IgD-negative memory B cell (primary cell): ENCODE data around the gene ALDH1A1. TPM values are rescaled to one million over a fixed set of nuclear protein-coding genes. Genes with fewer than 3 reads are reported as not detected.
"Not testable (repeated sequence)": the region's sequence is repeated elsewhere in the genome, so short reads cannot be mapped to it uniquely, and the experiment has no call there.

ENCODE experiments used
- H3K27ac Mint-ChIP-seq, 3 donors: one replicate each; pipeline ENCODE4 v1.8.0; 2020 to 2022; ENCODE audit warnings: mild to moderate bottlenecking in 3 of 3, mixed read lengths in 3 of 3, moderate library complexity in 1 of 3
- H3K27me3 Mint-ChIP-seq: one replicate; pipeline ENCODE4 v1.8.0; 2021; ENCODE audit warnings: mixed read lengths
- H3K36me3 Mint-ChIP-seq: one replicate; pipeline ENCODE4 v1.8.0; 2020; ENCODE audit warnings: mild to moderate bottlenecking, mixed read lengths
- H3K4me1 Mint-ChIP-seq, 3 donors: one replicate each; pipeline ENCODE4 v1.8.0; 2020 to 2022; ENCODE audit warnings: mixed read lengths in 3 of 3, mild to moderate bottlenecking in 1 of 3
- H3K4me3 Mint-ChIP-seq, 4 donors: one replicate each; pipeline ENCODE4 v1.8.0; 2020 to 2022; ENCODE audit warnings: mild to moderate bottlenecking in 4 of 4, mixed read lengths in 4 of 4, moderate library complexity in 3 of 4
- H3K9me3 Mint-ChIP-seq, 3 donors: one replicate each; pipeline ENCODE4 v1.8.0; 2020 to 2021; ENCODE audit warnings: mixed read lengths in 3 of 3, mild to moderate bottlenecking in 1 of 3
- polyA plus RNA-seq: library from polyadenylated mRNA; unstranded; fragments of 300-500 nt; fragmentation: Illumina TruSeq; gene quantifications from one replicate; pipeline ENCODE4 v1.2.3, GENCODE V29; 2021

ALDH1A1 gene
- polyA plus RNA-seq, 1 donor from 2014 or later, result 0.10 TPM

DNA sequence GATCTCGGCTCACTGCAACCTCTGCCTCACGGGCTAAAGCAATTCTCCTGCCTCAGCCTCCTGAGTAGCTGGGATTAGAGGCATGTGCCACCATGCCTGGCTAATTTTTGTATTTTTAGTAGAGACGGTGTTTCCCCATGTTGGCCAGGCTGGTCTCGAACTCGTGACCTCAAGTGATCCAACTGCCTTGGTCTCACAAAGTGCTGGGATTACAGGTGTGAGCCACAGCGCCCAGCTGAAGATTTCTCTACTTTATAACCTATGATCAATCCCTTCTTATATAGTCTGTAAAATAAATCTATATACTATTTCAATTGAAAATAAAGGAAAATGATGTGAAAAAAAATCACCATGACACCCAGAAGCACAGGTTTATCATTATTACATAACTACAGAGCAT is 13.3 kb downstream of the ALDH1A1 start:
- not testable (repeated sequence) for H3K27ac Mint-ChIP-seq

DNA sequence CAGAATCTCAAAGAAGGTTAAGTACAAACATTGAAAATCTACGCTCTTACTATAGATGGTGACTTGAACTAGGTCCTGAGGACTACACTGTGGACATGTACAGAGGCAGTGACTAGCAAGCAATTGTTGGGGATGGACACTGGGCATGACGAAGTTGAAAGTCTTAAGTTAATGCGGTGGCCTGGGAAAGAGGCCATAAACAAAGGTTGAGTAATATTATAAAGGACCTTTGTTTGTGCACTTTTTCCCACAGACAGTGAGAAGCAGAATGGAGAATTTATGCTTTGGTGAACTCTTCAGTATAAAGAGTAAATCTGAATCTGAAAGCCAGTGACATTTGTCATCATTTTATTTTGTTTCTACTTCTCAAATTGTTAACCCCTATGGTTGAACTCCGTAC is 15.3 kb downstream of the ALDH1A1 start:
- no peak overlapping the region for H3K4me3 Mint-ChIP-seq
- no peaks in the 10 kb centered on the region for H3K36me3 Mint-ChIP-seq
- no peaks in the 10 kb centered on the region for H3K9me3 Mint-ChIP-seq
- peaks cover 0 to 2% (median 0%) of the 10 kb centered on the region in 3 donors for H3K4me1 Mint-ChIP-seq
- H3K27me3 Mint-ChIP-seq, result peaks cover 1% of the 10 kb centered on the region
- no peak overlapping the region for H3K27ac Mint-ChIP-seq

More for the DNA sequence above, 13.3 kb downstream of the ALDH1A1 start:
- H3K4me3 Mint-ChIP-seq, H3K36me3 Mint-ChIP-seq, H3K4me1 Mint-ChIP-seq, H3K9me3 Mint-ChIP-seq, H3K27me3 Mint-ChIP-seq: not testable (repeated sequence)

DNA sequence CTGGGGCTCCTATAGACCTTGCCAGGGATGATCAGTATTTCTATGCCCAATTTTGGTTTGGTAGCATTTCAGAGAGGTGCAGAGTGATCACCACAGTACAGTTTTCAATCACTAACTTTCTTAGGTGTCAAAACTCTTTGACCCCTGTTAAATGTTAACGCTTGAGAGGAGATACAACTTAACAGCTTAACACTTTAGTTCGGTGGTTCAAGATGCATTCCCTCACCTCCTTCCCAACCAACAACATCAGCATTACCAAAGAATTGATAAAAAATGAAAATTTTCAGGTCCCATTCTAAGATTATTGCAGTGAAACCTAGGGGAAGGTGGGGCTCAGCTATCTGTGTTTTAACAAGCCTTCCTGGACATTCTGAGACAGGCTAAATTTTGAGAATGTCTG is 16.2 kb downstream of the ALDH1A1 start:
- Mint-ChIP-seq H3K27ac (no peak overlapping the region), H3K9me3 (no peaks in the 10 kb centered on the region), H3K27me3 (no peaks in the 10 kb centered on the region), H3K4me3 (no peak overlapping the region), H3K4me1 (peaks cover 0 to 2% (median 0%) of the 10 kb centered on the region in 3 donors), H3K36me3 (no peaks in the 10 kb centered on the region)

DNA sequence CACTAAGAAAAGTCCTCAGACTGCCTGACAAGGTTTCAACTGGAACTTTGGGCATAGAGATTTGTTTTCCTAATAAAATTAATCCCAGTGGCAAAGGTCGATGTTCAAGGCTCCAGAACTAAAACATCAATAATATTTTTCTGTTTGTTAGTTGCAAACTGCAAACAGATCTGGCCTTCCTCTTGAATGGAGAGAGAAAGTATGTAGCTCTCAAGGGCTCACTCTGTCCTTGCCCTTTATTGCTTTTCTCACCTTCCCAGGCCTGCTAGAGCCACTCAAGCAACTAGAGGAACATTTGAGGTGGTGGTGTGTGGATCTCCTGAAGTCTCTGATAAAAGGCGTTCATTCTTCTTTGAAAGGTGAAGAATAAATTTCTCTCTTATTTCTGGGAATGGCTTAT is 16.6 kb downstream of the ALDH1A1 start:
- Mint-ChIP-seq H3K27me3 (no peaks in the 10 kb centered on the region), H3K4me1 (peaks cover 0 to 2% (median 0%) of the 10 kb centered on the region in 3 donors), H3K4me3 (no peak overlapping the region), H3K27ac (no peak overlapping the region), H3K9me3 (no peaks in the 10 kb centered on the region), H3K36me3 (no peaks in the 10 kb centered on the region)

DNA sequence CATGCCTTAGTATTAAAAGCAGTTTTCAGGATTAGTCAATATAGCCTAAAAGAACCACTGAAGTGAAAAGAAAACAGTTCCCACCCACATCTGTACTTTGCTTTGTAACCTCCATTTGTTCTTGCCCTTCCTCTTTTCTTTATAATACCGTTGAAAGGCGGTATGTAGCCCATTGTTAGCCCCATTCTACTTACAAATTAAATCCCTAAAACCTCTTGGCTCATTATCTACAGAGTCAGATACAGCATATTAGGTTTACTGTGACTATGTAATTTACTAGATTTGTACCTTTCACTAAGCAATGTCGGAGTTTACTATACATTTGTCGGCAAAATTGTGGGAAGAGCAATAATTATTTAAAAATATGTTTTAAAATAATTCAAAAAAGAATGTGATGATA is 17.3 kb downstream of the ALDH1A1 start:
- Mint-ChIP-seq H3K27me3 (no peaks in the 10 kb centered on the region), H3K4me3 (no peak overlapping the region), H3K36me3 (no peaks in the 10 kb centered on the region), H3K9me3 (no peaks in the 10 kb centered on the region), H3K27ac (no peak overlapping the region), H3K4me1 (peaks cover 0 to 2% (median 0%) of the 10 kb centered on the region in 3 donors)

DNA sequence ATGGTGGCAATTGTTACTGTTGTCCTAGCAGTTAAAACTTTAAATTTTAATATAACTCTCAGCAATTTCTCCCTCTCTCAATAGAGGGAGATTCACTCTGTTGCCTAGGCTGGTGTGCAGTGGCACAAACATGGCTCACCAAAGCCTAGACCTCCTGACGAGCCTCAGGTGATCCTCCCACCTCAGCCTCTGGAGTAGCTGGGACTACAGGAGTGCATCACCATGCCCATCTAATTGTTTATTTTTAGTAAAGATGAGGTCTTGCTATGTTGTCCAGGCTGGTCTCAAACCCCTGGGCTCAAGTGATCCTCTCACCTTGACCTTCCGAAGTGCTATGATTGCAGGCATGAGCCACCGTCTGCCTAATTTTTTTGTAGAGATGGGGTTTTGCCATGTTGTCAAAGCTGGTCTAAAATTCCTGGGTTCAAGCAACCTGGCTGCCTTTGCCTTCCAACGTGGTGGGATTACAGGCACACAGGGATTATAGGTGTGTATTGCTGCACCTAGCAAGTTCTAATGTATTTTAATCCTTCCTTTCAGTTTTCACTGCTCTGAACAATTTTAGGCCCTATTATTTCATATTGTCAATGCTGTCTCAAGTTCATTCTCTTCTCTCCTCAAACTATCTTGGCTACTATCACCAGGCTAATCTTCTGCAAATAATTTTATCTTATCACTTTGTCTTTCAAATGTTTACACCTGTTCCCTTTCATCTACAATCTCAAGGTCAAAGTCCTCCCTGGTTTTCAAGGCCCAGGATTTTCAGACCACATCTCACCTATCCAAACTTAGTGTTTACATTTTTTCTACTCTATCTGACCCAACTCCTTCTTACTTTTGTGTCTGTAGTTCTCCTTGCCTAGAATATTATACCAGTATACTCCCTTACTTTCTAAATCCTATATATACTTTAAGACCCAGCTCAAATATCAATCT is 18.9 kb downstream of the ALDH1A1 start:
- Mint-ChIP-seq H3K27ac (no peak overlapping the region), H3K4me3 (no peak overlapping the region), H3K36me3 (no peaks in the 10 kb centered on the region), H3K4me1 (peaks cover 0 to 2% (median 0%) of the 10 kb centered on the region in 3 donors), H3K27me3 (no peaks in the 10 kb centered on the region), H3K9me3 (no peaks in the 10 kb centered on the region)

DNA sequence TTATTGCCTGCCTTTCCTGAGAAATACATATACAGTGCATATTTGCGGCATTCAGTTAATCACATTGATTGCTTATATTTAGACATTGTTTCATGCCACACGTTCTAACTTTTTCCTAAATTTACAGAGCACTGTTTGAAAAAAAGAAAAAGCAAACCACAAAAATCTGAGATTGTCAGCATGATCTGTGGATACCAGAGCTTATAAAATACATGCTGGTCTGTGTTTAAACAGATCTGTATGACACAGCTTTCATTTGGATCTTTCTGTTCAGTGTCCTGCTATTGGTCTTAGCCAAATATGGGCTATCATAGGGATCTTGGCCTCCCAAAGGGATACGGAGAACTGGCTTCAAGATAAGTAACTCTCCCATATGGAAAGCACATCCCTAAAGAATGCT is 20.2 kb downstream of the ALDH1A1 start:
- Mint-ChIP-seq H3K36me3 (no peaks in the 10 kb centered on the region), H3K9me3 (no peaks in the 10 kb centered on the region), H3K4me1 (peaks cover 0 to 2% (median 0%) of the 10 kb centered on the region in 3 donors), H3K4me3 (no peak overlapping the region), H3K27ac (no peak overlapping the region), H3K27me3 (peaks cover 2% of the 10 kb centered on the region)

DNA sequence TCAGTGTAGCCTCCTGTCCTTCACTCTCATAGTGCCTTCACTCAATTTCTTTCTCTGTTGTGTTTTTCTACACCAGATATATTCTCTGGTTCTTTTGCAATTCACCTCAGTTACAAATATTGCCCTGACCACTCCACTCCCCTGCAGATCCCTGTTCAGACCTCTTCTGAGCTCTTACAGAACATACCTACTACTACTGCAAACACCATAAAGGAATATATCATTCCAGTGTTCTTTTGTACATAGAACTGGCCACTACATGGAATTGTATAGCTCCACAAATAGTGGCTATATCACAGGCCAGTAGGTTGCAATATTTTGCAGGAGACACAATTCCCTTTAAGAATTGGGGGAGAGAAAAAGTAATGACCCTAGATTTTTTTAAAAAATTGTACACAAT is 21.0 kb downstream of the ALDH1A1 start:
- no peak overlapping the region for H3K27ac Mint-ChIP-seq
- H3K9me3 Mint-ChIP-seq, result no peaks in the 10 kb centered on the region
- H3K27me3 Mint-ChIP-seq, result peaks cover 2% of the 10 kb centered on the region
- no peaks in the 10 kb centered on the region for H3K36me3 Mint-ChIP-seq
- peaks cover 0 to 2% (median 0%) of the 10 kb centered on the region in 3 donors for H3K4me1 Mint-ChIP-seq
- H3K4me3 Mint-ChIP-seq, result no peak overlapping the region

DNA sequence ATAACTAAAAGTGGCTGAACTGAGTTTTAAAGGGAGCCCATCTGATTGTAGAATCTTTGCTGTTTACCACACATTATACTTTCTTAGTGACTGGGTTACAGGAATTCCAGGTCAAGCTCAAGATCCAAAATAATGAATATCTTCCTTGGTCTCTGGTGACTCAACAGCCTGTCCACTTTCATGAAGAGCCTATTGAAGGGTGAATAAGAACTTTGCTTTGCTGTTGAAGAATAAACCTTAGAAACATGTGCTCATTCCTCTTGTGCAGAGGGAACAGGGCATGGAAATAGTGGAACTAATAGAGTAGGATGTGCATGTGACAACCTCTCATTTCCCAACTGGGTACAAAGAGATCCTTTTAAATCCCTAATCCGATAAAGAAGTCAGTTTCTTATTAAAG is 21.4 kb downstream of the ALDH1A1 start:
- Mint-ChIP-seq H3K27ac (no peak overlapping the region), H3K4me1 (peaks cover 0 to 2% (median 0%) of the 10 kb centered on the region in 3 donors), H3K36me3 (no peaks in the 10 kb centered on the region), H3K9me3 (no peaks in the 10 kb centered on the region), H3K4me3 (no peak overlapping the region), H3K27me3 (peaks cover 2% of the 10 kb centered on the region)

DNA sequence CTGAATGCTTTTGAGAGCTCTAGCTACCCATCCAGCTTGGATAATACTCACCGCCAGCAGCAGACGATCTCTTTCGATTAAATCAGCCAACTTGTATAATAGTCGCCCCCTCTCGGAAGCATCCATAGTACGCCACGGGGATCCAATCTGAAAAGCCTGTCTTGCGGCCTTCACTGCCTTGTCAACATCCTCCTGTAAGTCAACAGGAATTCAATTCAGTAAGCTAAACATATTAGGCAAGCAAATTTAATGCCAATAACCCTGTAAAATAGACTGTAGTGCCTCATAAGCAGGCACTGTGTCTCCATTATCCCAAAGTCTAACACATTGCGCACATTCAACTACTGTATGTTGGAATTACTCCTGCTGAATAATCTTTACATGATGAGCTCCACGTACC is 22.0 kb downstream of the ALDH1A1 start:
- Mint-ChIP-seq H3K4me3 (no peak overlapping the region), H3K36me3 (no peaks in the 10 kb centered on the region), H3K27me3 (peaks cover 2% of the 10 kb centered on the region), H3K9me3 (no peaks in the 10 kb centered on the region), H3K4me1 (peaks cover 0 to 2% (median 0%) of the 10 kb centered on the region in 3 donors), H3K27ac (no peak overlapping the region)

DNA sequence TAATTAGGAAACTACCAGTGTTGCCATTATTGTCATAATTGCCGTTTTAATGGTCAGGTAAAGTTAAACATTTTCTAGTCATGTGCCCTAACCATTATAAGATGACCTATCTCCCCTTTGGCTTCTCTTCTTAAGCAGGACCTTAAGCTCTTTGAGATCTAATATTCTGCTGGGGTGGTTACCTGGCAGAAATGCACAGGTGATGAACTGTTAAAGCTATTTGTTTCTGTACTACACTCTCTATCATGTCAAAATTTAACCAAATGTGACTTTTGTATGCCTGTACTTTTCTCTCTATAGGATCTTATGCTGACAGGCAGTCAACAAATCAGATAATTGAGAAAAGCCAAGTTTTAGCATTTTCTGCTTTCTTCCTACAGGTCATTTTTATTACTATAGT is 23.3 kb downstream of the ALDH1A1 start:
- Mint-ChIP-seq H3K36me3 (no peaks in the 10 kb centered on the region), H3K27me3 (peaks cover 2% of the 10 kb centered on the region), H3K9me3 (no peaks in the 10 kb centered on the region), H3K4me3 (no peak overlapping the region), H3K27ac (no peak overlapping the region), H3K4me1 (no peaks in the 10 kb centered on the region)

DNA sequence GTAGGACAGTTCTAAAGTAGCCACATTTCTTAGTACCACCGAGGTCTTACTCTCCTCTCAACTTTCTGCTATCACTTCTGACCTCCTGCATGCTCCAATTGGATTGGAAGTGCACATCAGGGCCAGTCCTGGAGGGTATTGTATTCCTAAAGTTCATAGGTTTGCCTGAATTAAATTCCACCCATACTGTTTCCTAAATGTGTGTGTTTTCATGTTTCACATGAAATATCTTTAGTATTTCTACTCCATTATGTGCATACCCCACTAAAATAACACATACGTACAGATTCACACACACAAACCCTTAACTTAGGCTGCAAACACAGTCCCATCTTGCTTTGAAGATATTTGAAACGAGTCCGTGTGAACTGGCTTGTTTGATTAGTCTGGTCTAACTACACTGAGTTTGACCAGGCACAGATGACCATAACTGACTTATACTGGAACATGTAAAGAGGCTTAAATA is 24.8 kb downstream of the ALDH1A1 start:
- no peaks in the 10 kb centered on the region for H3K9me3 Mint-ChIP-seq
- no peak overlapping the region for H3K4me3 Mint-ChIP-seq
- no peaks in the 10 kb centered on the region for H3K4me1 Mint-ChIP-seq
- peaks cover 2% of the 10 kb centered on the region for H3K27me3 Mint-ChIP-seq
- H3K36me3 Mint-ChIP-seq, result no peaks in the 10 kb centered on the region
- no peak overlapping the region for H3K27ac Mint-ChIP-seq

DNA sequence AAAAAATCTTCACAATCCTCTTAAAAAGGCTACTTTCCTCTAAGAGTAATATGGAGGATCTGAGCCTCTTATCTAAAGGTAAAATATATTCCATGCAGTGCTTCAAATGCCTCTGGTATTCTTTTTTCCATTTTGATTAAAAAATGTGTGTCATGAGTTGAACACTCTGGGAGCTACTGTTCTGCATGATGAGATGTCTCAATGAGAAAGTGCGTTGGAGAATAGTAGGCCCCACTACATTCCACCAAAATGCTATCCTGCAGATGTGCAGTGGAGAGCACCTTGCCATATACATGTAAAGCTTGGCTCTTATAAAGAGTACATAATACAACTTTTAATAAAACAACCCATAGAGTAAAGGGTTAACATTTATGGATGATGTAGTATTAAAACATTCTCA is 26.3 kb downstream of the ALDH1A1 start:
- peaks cover 2% of the 10 kb centered on the region for H3K27me3 Mint-ChIP-seq
- H3K4me1 Mint-ChIP-seq, result no peaks in the 10 kb centered on the region
- no peak overlapping the region for H3K4me3 Mint-ChIP-seq
- H3K36me3 Mint-ChIP-seq, result peaks cover 2% of the 10 kb centered on the region
- H3K27ac Mint-ChIP-seq, result no peak overlapping the region
- no peaks in the 10 kb centered on the region for H3K9me3 Mint-ChIP-seq

DNA sequence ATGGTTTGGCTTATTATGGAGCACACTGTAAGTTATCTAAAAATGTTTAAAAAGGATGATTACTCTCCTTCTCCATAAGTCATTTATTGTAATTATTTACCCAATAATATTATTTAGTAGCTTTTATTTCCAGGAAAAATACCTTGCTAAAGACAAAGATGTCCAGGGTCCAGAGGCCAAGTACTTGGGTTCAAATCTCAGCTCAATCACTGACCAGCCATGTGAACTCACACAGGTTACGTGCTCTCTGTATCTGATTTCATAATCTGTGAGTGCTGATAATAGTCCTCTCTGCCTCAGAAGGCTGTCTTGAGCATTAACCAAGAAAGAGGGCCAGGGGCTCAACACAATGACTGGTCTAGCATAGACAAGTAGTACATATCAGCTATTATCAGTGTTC is 27.0 kb downstream of the ALDH1A1 start:
- H3K36me3 Mint-ChIP-seq, result peaks cover 2% of the 10 kb centered on the region
- no peak overlapping the region for H3K27ac Mint-ChIP-seq

DNA sequence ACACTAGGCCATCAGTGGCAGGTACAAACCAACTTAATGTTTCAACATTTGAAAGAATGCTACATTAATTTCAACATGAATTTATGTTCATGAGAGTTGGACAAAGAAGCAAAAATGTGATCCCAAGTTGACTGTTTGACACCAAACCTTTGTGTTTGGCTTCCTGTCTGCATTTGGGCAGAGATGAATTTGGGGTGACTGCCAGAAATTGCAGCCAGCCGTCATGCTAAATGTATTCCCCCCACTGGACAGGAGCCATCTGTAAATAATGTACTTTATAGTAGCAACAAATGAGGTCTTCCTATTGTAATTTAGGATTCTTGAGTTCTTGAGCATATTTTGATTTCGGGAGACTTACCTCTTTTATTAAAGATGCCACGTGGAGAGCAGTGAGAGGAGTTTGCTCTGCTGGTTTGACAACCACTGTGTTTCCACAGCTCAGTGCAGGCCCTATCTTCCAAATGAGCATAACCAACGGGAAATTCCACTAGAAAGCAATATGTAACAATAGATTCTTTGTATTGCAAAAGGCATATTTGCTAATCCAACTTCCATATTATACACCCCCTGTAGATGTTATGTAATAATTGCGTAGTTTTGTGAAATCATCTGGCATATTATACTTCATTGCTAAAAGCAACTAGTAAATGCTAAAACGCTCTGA is 27.6 kb downstream of the ALDH1A1 start:
- H3K4me1 Mint-ChIP-seq, result no peaks in the 10 kb centered on the region
- H3K27me3 Mint-ChIP-seq, result peaks cover 2% of the 10 kb centered on the region
- H3K27ac Mint-ChIP-seq, result no peak overlapping the region
- H3K36me3 Mint-ChIP-seq, result peaks cover 2% of the 10 kb centered on the region
- no peak overlapping the region for H3K4me3 Mint-ChIP-seq
- H3K9me3 Mint-ChIP-seq, result no peaks in the 10 kb centered on the region

More for the DNA sequence above, 27.0 kb downstream of the ALDH1A1 start:
- Mint-ChIP-seq H3K4me3 (no peak overlapping the region), H3K9me3 (no peaks in the 10 kb centered on the region), H3K4me1 (no peaks in the 10 kb centered on the region), H3K27me3 (peaks cover 2% of the 10 kb centered on the region)
